SK-N-MC (cell line): ENCODE results near the gene CGNL1.

Source experiments
- DNase-seq: peaks from one replicate; pipeline ENCODE4 v3.0.0-alpha.2; 2011; ENCODE audit warnings: low read depth, low spot score
- H3K27ac ChIP-seq: fragments of 200-600 bp; sonication (generic); 2 replicates; pipeline ENCODE4 v1.5.1; 2016; ENCODE audit warnings: mixed run types
- H3K36me3 ChIP-seq: fragments of 200-600 bp; sonication (generic); 2 replicates; pipeline ENCODE4 v1.6.1; 2017; ENCODE audit warnings: antibody characterized with exemption, low read length, mixed read lengths; ENCODE audit not compliant: insufficient read depth
- H3K4me3 ChIP-seq: fragments of 200-600 bp; sonication (generic); 2 replicates; pipeline ENCODE4 v1.5.1; 2016
- H3K9ac ChIP-seq: fragments of 200-600 bp; sonication (generic); 2 replicates; pipeline ENCODE4 v1.8.0; 2017; ENCODE audit warnings: mixed run types, mixed read lengths; ENCODE audit not compliant: insufficient read length
- H3K9me3 ChIP-seq: fragments of 200-600 bp; sonication (generic); 2 replicates; pipeline ENCODE4 v1.6.1; 2017; ENCODE audit warnings: low read depth, mild to moderate bottlenecking, antibody characterized with exemption, low read length, moderate library complexity, mixed read lengths
- EZH2 ChIP-seq: fragments of 200-600 bp; sonication (generic); IDR thresholded peaks from one replicate; pipeline ENCODE4 v1.6.1; 2017; ENCODE audit warnings: antibody characterized with exemption
- FOXP2 ChIP-seq: optimal IDR thresholded peaks from 2 replicates; pipeline ENCODE3; 2011; ENCODE audit warnings: mild to moderate bottlenecking, moderate library complexity; ENCODE audit not compliant: insufficient read depth; ENCODE audit errors: extremely low read length, control extremely low read depth
- POLR2AphosphoS5 ChIP-seq: IDR thresholded peaks from 2 replicates; pipeline ENCODE4 v1.6.1; 2012; ENCODE audit warnings: mild to moderate bottlenecking, low read depth, low read length, borderline replicate concordance

The CGNL1 gene

GRCh38 chr15:57565311-57565710 is 189.0 kb downstream of the CGNL1 start:
- Histone ChIP-seq H3K36me3 (no peaks in the 10 kb centered on the region), H3K9me3 (no peaks in the 10 kb centered on the region), H3K27ac (no peak overlapping the region), H3K9ac (no peak overlapping the region), H3K4me3 (no peak overlapping the region)
- DNase-seq: no peak
- no peak for TF ChIP-seq POLR2AphosphoS5
- TF ChIP-seq EZH2: no peak
- no peak for TF ChIP-seq FOXP2

GRCh38 chr15:57566834-57567233 is 190.5 kb downstream of the CGNL1 start:
- H3K4me3 ChIP-seq: no peak overlapping the region
- no peaks in the 10 kb centered on the region for H3K9me3 ChIP-seq
- no peak for DNase-seq
- H3K36me3 ChIP-seq: no peaks in the 10 kb centered on the region
- no peak overlapping the region for H3K27ac ChIP-seq
- no peak overlapping the region for H3K9ac ChIP-seq
- TF ChIP-seq EZH2: no peak
- no peak for TF ChIP-seq FOXP2
- TF ChIP-seq POLR2AphosphoS5: no peak

GRCh38 chr15:57567891-57568290 is 191.6 kb downstream of the CGNL1 start:
- Histone ChIP-seq H3K4me3 (no peak overlapping the region), H3K9ac (no peak overlapping the region), H3K9me3 (no peaks in the 10 kb centered on the region), H3K27ac (no peak overlapping the region), H3K36me3 (no peaks in the 10 kb centered on the region)
- no peak for TF ChIP-seq FOXP2
- no peak for TF ChIP-seq EZH2
- no peak for TF ChIP-seq POLR2AphosphoS5
- no peak for DNase-seq

- no peaks in the 10 kb centered on the region for H3K9me3 ChIP-seq
- H3K27ac ChIP-seq: no peak overlapping the region
- H3K4me3 ChIP-seq: no peak overlapping the region
- H3K9ac ChIP-seq: no peak overlapping the region
- TF ChIP-seq EZH2 (no peak), FOXP2 (no peak)
- no peaks in the 10 kb centered on the region for H3K36me3 ChIP-seq
- DNase-seq: no peak
Measured at GRCh38 chr15:57568299-57568698, 192.0 kb downstream of the CGNL1 start.

- no peaks in the 10 kb centered on the region for H3K36me3 ChIP-seq
- no peak overlapping the region for H3K27ac ChIP-seq
- H3K4me3 ChIP-seq: no peak overlapping the region
- no peak for TF ChIP-seq FOXP2
- no peak for DNase-seq
- H3K9ac ChIP-seq: no peak overlapping the region
- H3K9me3 ChIP-seq: no peaks in the 10 kb centered on the region
Measured at GRCh38 chr15:57570340-57570739, 194.0 kb downstream of the CGNL1 start.

- Histone ChIP-seq H3K4me3 (no peak overlapping the region), H3K36me3 (no peaks in the 10 kb centered on the region), H3K9me3 (no peaks in the 10 kb centered on the region), H3K27ac (no peak overlapping the region), H3K9ac (no peak overlapping the region)
- no peak for DNase-seq
- TF ChIP-seq POLR2AphosphoS5: no peak
- no peak for TF ChIP-seq EZH2
- TF ChIP-seq FOXP2: no peak
Measured at GRCh38 chr15:57570994-57571393, 194.7 kb downstream of the CGNL1 start.

GRCh38 chr15:57571725-57572124 is 195.4 kb downstream of the CGNL1 start:
- TF ChIP-seq POLR2AphosphoS5 (no peak), EZH2 (no peak), FOXP2 (no peak)
- H3K9ac ChIP-seq: no peak overlapping the region
- no peaks in the 10 kb centered on the region for H3K36me3 ChIP-seq
- H3K9me3 ChIP-seq: no peaks in the 10 kb centered on the region
- H3K4me3 ChIP-seq: no peak overlapping the region
- DNase-seq: no peak
- no peak overlapping the region for H3K27ac ChIP-seq

- Histone ChIP-seq H3K4me3 (no peak overlapping the region), H3K27ac (no peak overlapping the region), H3K36me3 (no peaks in the 10 kb centered on the region), H3K9me3 (no peaks in the 10 kb centered on the region), H3K9ac (no peak overlapping the region)
- no peak for DNase-seq
- TF ChIP-seq FOXP2 (no peak), POLR2AphosphoS5 (no peak), EZH2 (no peak)
Measured at GRCh38 chr15:57572468-57572867, 196.2 kb downstream of the CGNL1 start.

GRCh38 chr15:57573151-57573550 is 196.8 kb downstream of the CGNL1 start:
- no peak for TF ChIP-seq EZH2
- no peak for TF ChIP-seq FOXP2
- TF ChIP-seq POLR2AphosphoS5: no peak
- H3K9ac ChIP-seq: no peak overlapping the region
- H3K36me3 ChIP-seq: no peaks in the 10 kb centered on the region
- no peak overlapping the region for H3K27ac ChIP-seq
- H3K4me3 ChIP-seq: no peak overlapping the region
- DNase-seq: no peak
- H3K9me3 ChIP-seq: no peaks in the 10 kb centered on the region
